Pancreas (tissue), 10 donors: ENCODE data around the gene NPEPL1. TPM values are rescaled to one million over a fixed set of nuclear protein-coding genes. Genes with fewer than 3 reads are reported as not detected.

Experiments
- ATAC-seq, 4 donors: fragments of 200-7000 bp; cut with Tn5 transposase; one replicate each; pipeline versions ENCODE4 v1.8.0 to v1.9.1; 2020; ENCODE audit warnings: mild to moderate bottlenecking in 4 of 4, moderate library complexity in 4 of 4
- DNase-seq, 6 donors: peaks; one replicate each; pipeline ENCODE4 v3.0.0-alpha.2; 2020
- FAIRE-seq: peaks from 2 replicates; lab custom pipeline; 2012; peaks lifted over from hg19 to GRCh38; lab: Jason Lieb, UNC
- H3K27ac ChIP-seq, 4 donors: fragments of 200-600 bp; sonication (generic); 1 replicate in 3 of 4; 2 replicates in 1 of 4; pipeline versions ENCODE4 v1.5.0 to v1.8.0; 2020
- H3K27me3 ChIP-seq, 4 donors: fragments of 200-600 bp; one replicate each; pipeline ENCODE4 v1.8.0; 2021
- H3K36me3 ChIP-seq, 3 donors: fragments of 200-600 bp; sonication (generic) in 1 of 3; one replicate each; pipeline versions ENCODE4 v1.5.0 to v1.8.0; 2020 to 2021
- H3K4me1 ChIP-seq, 3 donors: fragments of 200-600 bp; one replicate each; pipeline ENCODE4 v1.8.0; 2021
- H3K4me3 ChIP-seq, 4 donors: fragments of 200-600 bp; sonication (generic) in 2 of 4; one replicate each; pipeline versions ENCODE4 v1.5.0 to v1.8.0; 2020 to 2021
- H3K9me3 ChIP-seq, 4 donors: fragments of 200-600 bp; one replicate each; pipeline ENCODE4 v1.8.0; 2021
- WGBS, 2 donors: extraction: QIAGEN DNeasy Blood & Tissue Kit; methylation state at CpG; one replicate each; pipeline ENCODE4 v1.1.7; 2013; 5-methylcytosine and 5-hydroxymethylcytosine counted together
- intact Hi-C, 3 donors: fragments of 100-400 bp; cut with DNase I; formaldehyde crosslinking; loops; one replicate each; pipeline versions ENCODE4 v1.11.1 to v1.14.2; 2022
- polyA plus RNA-seq, 2 donors: library from polyadenylated mRNA; stranded (reverse); fragments of 200-250 nt; gene quantifications; one replicate each; pipeline ENCODE4 v1.2.3, GENCODE V29; 2013
- total RNA-seq, 6 donors: library from RNA; stranded (reverse); fragmentation: NEBNext Ultra II Directional in 4 of 6; extraction: Animal tissue kit (Norgen Biotek cat#: 25700) in 4 of 6; gene quantifications; one replicate each; pipeline versions ENCODE4 v1.2.1 to v1.2.4, GENCODE V29; 2021 to 2023
- TF ChIP-seq, protein P1 (sequence below), 4 donors: fragments of 200-600 bp; sonication (generic) in 3 of 4; IDR thresholded peaks; one replicate each; pipeline versions ENCODE4 v1.5.0 to v1.8.0; 2021; ENCODE audit warnings: antibody characterized with exemption in 4 of 4
- donor health status: healthy with polysubstance abuse.
- donor health status: DM: no; HTN: no; CAD: no; lungs with moderate emphysema.
- donor health status: DM: no; HTN: no; CAD: no.
- donor health status: control.
- donor health status: control.
- donor health status: Bipolar disorder and iron deficiency.
- donor health status: DM: yes; HTN: yes; CAD: no.
- donor health status: DM: no; HTN: no; CAD: no.
- donor health status: DM: no; HTN: no; CAD: no.
- donor health status: DM: yes; HTN: yes; CAD: no.

The NPEPL1 gene
- total and polyA plus RNA-seq, 8 donors, result 12.4 to 77.8 (median 18.0) TPM

GRCh38 chr20:58688840-58689239 is 3.8 kb upstream of the NPEPL1 start:
- H3K9me3 ChIP-seq, result no peaks in the 10 kb centered on the region
- H3K27me3 ChIP-seq, result no peaks in the 10 kb centered on the region
- TF ChIP-seq, protein P1, sequence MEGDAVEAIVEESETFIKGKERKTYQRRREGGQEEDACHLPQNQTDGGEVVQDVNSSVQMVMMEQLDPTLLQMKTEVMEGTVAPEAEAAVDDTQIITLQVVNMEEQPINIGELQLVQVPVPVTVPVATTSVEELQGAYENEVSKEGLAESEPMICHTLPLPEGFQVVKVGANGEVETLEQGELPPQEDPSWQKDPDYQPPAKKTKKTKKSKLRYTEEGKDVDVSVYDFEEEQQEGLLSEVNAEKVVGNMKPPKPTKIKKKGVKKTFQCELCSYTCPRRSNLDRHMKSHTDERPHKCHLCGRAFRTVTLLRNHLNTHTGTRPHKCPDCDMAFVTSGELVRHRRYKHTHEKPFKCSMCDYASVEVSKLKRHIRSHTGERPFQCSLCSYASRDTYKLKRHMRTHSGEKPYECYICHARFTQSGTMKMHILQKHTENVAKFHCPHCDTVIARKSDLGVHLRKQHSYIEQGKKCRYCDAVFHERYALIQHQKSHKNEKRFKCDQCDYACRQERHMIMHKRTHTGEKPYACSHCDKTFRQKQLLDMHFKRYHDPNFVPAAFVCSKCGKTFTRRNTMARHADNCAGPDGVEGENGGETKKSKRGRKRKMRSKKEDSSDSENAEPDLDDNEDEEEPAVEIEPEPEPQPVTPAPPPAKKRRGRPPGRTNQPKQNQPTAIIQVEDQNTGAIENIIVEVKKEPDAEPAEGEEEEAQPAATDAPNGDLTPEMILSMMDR (IDR thresholded peaks at IDR 0.05), result no peak
- FAIRE-seq (no peak), ATAC-seq (no peak), DNase-seq (no peak)
- intact Hi-C loops, result no loop called here
- WGBS, 2 donors, result 73 to 78% methylated on average over 6 of the region's 6 CpGs
- H3K27ac ChIP-seq, result no peak overlapping the region
- H3K4me1 ChIP-seq, result peaks cover 4 to 9% (median 6%) of the 10 kb centered on the region in 3 donors
- H3K36me3 ChIP-seq, result no peaks in the 10 kb centered on the region
- no peak overlapping the region for H3K4me3 ChIP-seq

DNA sequence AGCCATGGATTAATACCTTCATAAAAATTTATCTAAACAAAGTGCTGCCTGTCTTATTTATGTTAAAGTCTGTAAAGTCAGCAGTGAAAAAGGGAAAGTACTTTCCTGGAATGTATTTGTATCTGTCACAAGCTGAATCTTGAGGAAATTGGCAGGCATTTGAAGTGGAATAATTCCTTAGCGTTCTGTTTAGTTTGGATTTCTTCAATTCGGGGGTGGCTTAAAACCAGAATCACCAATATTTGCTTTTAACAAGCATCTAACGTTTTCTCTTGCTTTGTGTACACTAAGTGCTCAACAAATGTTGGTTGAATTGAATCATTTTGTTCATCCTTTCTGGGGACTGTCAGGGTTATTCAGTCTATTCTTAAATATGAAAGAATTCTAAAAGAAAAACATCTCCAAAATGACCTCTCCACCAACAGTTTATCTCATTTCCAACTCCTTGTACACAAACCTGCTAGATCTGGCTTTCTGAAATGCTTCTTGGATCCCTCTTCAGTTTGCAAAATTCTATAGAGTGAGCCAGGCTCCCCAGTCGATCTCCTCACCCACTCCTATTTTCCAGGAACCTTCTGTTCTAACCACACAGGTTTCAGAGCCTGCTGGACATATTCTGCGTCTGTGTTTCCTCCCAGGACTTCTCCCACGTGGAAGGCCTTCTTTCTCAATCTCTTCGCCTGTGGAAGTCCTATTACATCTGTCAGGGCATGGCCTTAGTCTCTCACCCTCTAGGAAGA is 2.0 kb upstream of the NPEPL1 start:
- no peaks in the 10 kb centered on the region for H3K27me3 ChIP-seq
- no peak overlapping the region for H3K4me3 ChIP-seq
- FAIRE-seq, result no peak
- no peak for ATAC-seq
- intact Hi-C loops, result no loop called here
- TF ChIP-seq, protein P1 (IDR thresholded peaks at IDR 0.05), result no peak
- no peaks in the 10 kb centered on the region for H3K9me3 ChIP-seq
- 30 to 36% methylated on average over 7 of the region's 7 CpGs for WGBS, 2 donors
- DNase-seq, result no peak
- H3K27ac ChIP-seq, result peak overlapping the region in 3 of 4 donors; percentile 22 to 38 (median 25)
- H3K36me3 ChIP-seq, result peaks cover 0 to 4% (median 0%) of the 10 kb centered on the region in 3 donors
- H3K4me1 ChIP-seq, result peaks cover 5 to 13% (median 8%) of the 10 kb centered on the region in 3 donors

DNA sequence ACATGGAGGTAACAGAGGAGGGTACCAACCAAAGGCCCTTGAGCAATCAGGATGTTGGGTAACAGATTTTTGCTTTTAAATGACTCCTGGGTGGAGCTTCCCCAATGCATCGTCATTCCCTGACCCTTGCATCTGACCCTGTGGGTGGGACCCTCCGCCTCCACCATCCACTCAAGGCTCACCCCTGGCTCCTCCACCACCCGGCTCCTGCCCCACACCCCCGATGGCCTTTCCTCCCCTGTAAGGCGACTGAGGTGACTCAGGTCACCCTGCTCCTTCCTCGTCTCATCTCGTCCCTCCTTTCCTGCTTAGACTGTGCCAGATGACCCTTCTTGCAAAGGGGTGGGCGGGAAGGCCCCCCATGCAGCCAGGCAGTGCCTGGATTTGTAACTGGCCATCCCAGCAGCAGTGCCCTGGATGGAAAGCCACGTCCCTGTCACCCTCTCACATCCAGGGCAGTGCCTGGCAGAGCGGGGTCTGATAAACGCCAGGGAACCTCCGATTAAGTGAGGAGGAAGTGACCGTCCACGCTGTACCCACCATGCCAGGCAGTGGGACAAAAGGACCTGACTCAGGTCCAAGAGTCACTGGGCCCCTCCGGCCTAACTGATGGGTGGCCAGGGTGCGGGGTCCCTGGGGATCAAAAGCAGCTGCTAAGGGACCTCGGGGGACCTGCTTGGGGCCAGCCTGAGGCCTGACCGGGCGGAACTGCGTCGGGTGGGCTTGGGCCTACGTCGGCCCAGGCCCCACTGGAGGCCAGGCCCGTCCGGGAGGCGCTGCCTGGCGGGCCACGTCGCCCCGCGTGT is 624 bp upstream of the NPEPL1 start:
- intact Hi-C loops, result no loop called here
- 76 to 79% methylated on average over 31 of the region's 31 CpGs for WGBS, 2 donors
- DNase-seq (peak in 3 of 6 donors; percentile 44 to 80 (median 58)), ATAC-seq (peak in 3 of 4 donors; percentile 3 to 35 (median 27)), FAIRE-seq (no peak)
- Histone ChIP-seq H3K9me3 (no peaks in the 10 kb centered on the region), H3K4me1 (peaks cover 5 to 13% (median 8%) of the 10 kb centered on the region in 3 donors), H3K4me3 (peak overlapping the region in 1 of 4 donors; percentile 51), H3K27me3 (no peaks in the 10 kb centered on the region), H3K36me3 (peaks cover 0 to 16% (median 0%) of the 10 kb centered on the region in 3 donors), H3K27ac (peak overlapping the region; percentile 57 to 84 (median 64))
- TF ChIP-seq, protein P1 (IDR thresholded peaks at IDR 0.05), result no peak

- Histone ChIP-seq H3K4me3 (peak overlapping the region; percentile 23 to 59 (median 39)), H3K27ac (peak overlapping the region in 3 of 4 donors; percentile 31 to 67 (median 50)), H3K36me3 (peaks cover 0 to 22% (median 0%) of the 10 kb centered on the region in 3 donors), H3K4me1 (peaks cover 5 to 13% (median 8%) of the 10 kb centered on the region in 3 donors), H3K27me3 (no peaks in the 10 kb centered on the region), H3K9me3 (no peaks in the 10 kb centered on the region)
- no peak for FAIRE-seq
- WGBS, 2 donors, result 43 to 45% methylated on average over 50 to 51 of the region's 51 CpGs
- peak in 5 of 6 donors; percentile 35 to 83 (median 56) for DNase-seq
- intact Hi-C loops, result no loop called here
- TF ChIP-seq, protein P1 (IDR thresholded peaks at IDR 0.05), result no peak
- ATAC-seq, result peak; percentile 17 to 58 (median 42)
Measured at GRCh38 chr20:58693226-58694006, 816 bp downstream of the NPEPL1 start.
